ENCODE data around the gene ZNF664.
"Not testable (repeated sequence)": the region's sequence is repeated elsewhere in the genome, so short reads cannot be mapped to it uniquely, and the experiment has no call there.

Gene ZNF664

DNA sequence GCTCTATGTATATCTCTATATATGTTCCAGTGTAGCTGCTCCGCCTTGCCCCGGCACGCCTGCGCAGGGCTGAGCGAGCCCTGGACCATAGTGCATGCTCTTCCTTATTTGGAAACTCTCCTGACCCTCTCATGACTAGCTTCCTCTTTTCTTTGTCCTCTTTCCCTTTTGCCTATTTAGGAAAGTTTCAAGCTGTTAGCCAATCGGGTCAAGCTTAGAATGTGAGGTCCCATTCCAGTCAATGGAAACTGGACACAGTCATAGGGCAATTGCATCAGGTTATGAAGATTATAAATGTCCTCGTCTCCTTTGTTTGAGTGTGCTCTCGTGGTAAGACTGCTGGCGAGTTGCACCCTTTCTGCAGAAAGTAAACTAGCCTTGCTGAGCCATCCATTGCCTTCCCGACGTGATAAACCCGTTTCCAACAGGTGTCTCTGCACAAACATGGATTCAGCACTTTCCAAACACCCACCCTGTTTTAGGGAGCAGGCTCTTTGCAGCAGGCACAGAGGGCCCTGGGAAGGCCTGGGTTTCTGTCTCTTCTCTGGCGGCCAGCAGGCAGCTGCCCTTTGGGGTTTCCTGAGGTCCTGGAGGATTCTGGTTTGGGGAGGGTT, 31.3 kb upstream of the ZNF664 start:
- peak; percentile 5 for DNase-seq

DNA sequence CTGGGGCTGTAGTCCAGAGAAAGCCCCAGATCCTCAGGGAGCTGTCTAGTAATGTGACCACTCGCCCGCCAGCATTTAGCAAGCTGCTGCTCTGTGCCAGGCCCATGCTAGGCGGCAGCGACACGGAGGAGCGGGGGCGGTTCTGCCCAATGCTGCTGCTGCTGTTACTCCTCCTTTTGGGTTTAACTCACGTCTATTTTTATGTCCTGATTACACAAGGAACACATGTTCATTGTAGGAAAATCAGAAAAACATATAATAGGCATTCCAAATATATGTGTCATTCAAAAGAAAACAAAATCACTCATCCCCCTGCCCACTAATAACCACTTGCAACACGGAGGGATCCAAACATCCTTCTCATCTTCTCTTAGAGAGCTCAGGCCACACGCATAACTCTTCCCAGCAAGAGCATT, 30.8 kb upstream of the ZNF664 start:
- DNase-seq: peak; percentile 89

- DNase-seq: peak; percentile 7
These were observed 29.9 kb upstream of the ZNF664 start for GRCh38 chr12:123942911-123943648.

DNA sequence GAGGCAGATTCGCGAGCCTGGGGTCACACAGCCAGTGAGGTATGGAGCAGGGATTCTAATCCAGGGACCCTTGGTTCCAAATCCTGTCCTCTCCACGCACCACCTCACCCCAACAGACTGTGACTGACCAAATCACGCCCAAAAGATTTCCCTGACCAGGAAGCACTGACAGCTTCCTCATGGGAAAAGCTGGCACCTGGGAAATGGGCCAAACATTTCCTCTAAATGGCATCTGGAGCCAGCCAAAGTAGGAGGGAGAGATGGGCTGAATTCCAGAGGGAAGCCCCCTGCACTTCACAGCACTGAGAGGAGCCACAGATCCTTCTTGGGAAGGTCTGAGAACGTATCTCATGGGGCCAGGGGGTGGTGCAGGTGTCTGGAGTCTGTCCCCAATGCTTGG, 29.2 kb upstream of the ZNF664 start:
- DNase-seq: peak; percentile 8

- DNase-seq: no peak
These were observed 28.3 kb upstream of the ZNF664 start for GRCh38 chr12:123944696-123945095.

GRCh38 chr12:123945287-123946151, 27.5 kb upstream of the ZNF664 start:
- no peak for DNase-seq

DNA sequence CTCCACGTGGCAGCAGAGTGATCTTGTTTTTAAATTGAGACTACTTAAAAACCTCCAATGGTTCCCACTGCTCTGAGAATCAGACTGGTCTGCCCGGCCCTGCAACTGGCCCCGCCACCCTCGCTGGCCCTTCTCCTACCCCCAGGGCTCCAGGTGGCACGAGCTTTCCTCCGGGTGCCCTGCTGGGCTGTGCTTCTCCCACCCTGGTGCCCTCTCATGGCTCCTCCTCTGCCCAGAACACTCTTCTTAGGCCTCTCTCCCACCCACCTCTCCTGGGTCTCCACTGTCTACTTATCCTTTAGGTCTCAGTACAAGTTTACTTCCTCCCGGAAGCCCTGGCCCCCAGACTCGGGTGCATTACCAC, 26.9 kb upstream of the ZNF664 start:
- no peak for DNase-seq

DNA sequence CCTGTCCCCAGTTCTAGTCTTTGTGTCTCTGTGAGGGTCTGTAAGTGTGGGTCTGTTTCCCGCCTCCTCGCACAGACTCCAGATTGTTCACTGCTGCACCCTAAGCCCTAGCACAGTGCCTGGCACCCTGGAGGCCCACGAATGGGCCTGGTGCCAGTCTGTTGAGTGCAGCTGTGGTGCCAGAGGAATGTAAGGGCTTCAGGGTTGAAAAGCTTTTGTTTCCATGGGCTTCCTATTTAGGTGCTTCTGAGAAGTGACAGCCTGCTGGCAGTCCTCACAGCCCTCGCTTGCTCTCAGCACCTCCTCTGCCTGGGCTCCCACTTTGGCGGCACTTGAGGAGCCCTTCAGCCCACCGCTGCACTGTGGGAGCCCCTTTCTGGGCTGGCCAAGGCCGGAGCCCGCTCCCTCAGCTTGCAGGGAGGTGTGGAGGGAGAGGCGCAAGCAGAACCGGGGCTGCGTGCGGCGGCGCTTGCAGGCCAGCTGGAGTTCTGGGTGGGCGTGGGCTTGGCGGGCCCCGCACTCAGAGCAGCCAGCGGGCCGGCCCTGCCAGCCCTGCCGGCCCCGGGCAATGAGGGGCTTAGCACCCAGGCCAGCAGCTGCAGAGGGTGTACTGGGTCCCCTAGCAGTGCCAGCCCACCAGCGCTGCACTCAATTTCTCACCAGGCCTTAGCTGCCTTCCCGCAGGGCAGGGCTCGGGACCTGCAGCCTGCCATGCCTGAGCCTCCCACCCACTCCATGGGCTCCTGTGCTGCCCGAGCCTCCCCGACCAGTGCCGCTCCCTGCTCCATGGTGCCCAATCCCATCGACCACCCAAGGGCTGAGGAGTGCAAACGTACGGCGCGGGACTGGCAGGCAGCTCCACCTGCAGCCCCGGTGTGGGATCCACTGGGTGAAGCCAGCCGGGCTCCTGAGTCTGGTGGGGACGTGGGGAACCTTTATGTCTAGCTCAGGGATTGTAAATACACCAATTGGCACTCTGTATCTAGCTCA, 26.2 kb upstream of the ZNF664 start:
- not testable (repeated sequence) for DNase-seq

- DNase-seq: not testable (repeated sequence)
These were observed 25.5 kb upstream of the ZNF664 start for GRCh38 chr12:123947531-123947930.

- no peak for DNase-seq
These were observed 24.6 kb upstream of the ZNF664 start for GRCh38 chr12:123948401-123948795.

GRCh38 chr12:123948796-123949769, 23.9 kb upstream of the ZNF664 start:
- no peak for DNase-seq

GRCh38 chr12:123949770-123950165, 23.2 kb upstream of the ZNF664 start:
- no peak for DNase-seq

DNA sequence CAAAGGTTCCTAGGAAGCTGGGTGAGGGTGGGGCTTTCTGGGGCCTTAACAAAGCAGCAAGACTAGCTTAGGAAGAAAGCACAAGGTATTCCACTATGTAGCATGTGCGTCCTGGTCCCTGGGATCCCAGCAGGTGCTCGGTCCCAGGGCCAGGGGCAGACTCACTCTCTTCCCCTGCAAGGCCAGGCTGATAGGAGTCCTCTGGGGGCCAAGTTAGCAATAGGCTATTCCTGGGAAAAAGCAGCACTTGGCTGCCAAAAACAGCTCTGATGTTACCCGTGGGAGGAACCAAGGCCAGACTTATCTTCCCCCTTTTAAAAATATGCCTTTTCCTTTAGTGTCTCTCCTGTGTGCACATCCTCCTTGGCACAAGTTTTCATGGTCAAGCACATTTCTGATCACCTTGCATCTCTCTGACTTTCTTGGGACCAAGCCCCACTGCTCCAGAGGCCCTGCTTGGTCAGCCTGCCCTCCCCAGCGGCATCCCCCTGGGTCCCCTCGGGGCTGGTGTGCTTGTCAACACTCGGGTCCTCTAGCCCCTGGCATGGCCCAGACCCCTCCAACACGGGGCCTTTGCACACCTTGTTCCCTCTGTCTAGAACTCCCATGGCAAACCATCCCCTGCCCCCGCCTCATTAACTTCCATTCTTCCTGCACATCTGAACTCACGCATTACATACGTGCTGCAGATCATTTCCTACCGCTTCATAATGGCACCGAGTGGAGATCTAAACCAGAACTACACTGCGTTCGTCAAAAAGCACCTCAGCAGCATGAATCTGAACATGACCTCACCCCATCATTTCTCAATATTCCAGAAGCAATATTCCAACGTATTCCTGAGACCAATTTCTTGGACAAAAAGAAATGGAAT, 22.3 kb upstream of the ZNF664 start:
- DNase-seq: no peak

DNA sequence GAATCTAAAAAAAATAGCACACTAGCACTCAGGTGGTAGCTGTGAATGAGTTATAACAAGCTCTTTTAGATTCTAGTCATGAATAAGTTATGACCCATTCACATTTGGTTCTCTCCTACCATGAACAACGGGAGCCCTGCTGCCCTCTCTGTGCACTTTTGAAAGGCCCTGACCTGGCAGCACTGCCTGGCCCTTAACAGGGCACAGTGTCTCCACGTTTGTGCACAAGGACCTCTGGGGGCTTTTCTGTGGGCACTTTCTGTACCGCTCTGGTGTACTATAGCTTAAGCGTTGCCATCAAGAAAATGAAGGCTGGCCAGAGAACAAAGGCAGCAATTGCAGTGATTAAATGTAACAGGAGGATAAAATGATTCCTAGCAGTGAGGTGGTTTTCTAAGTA, 21.5 kb upstream of the ZNF664 start:
- no peak for DNase-seq

DNA sequence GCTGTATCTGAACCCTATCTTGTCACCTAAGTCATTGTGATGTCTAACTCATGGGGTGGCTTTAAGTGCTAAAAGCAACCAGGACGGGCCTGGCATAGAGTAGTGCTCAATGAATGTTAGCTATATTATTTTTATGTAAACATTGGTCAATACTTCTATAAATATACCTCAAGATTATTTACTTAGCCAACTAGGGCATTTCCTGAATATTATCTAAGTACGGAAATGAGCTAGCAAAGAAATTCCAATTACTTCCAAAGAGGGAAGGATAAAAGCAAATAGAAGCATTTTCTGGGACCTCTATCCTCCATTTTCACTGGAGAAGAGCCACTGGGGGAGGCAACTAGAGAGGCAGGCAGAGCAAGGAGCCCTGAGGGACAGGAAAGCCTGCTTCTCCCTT, 21.0 kb upstream of the ZNF664 start:
- peak; percentile 16 for DNase-seq

GRCh38 chr12:123954647-123955350, 18.2 kb upstream of the ZNF664 start:
- no peak for DNase-seq

DNA sequence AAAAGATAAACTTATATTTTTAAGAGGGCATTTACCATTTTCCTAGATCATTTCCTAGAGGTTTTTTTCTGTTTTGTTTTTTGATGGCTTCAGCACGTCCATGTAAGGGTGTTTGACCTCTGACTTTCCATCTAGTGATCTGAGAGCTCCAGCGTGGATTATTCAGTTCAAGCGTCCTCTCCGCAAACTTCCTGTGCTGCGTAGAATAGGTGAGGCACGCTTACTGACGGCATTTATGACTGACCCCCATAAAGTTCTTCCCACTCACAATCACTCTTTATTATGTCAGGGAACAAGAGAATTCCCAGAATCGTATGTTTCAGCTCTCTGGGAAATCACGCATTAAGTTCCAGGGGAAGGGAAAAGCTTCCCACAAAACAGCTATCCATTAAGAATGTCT, 16.8 kb upstream of the ZNF664 start:
- DNase-seq: no peak

DNA sequence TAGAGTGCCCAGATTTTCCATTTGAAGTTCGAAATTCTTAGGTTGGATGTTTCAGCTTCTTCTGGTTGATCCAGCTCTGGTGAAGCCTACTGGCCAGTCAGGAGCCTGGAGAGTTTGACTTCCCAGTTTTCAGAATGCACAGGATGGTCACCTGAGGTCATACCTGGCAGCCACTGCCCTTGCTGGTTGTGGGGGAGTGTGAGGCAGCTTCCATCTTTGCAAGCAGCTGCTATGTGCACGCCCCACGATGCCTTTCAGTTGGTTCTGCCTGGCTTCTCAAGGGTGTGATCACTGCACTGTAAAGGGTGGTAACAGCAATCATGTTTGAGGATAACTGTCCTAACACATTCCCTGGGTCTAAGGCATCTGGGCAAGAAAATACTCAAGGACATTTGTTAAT, 15.8 kb upstream of the ZNF664 start:
- no peak for DNase-seq

- no peak for DNase-seq
These were observed 14.6 kb upstream of the ZNF664 start for GRCh38 chr12:123958462-123958861.

GRCh38 chr12:123958876-123959275, 14.1 kb upstream of the ZNF664 start:
- DNase-seq: no peak
